Ramos (cell line): ENCODE data around the gene USP28.
"Not testable (repeated sequence)": the region's sequence is repeated elsewhere in the genome, so short reads cannot be mapped to it uniquely, and the experiment has no call there.

Source experiments
- in situ Hi-C: fragments of 300-500 bp; cut with MboI; formaldehyde crosslinking; loops from one replicate; pipeline ENCODE4 v1.14.3; 2022; ENCODE audit warnings: low sequenced_read_pairs; ENCODE audit not compliant: unreplicated experiment

USP28 gene, protein sequence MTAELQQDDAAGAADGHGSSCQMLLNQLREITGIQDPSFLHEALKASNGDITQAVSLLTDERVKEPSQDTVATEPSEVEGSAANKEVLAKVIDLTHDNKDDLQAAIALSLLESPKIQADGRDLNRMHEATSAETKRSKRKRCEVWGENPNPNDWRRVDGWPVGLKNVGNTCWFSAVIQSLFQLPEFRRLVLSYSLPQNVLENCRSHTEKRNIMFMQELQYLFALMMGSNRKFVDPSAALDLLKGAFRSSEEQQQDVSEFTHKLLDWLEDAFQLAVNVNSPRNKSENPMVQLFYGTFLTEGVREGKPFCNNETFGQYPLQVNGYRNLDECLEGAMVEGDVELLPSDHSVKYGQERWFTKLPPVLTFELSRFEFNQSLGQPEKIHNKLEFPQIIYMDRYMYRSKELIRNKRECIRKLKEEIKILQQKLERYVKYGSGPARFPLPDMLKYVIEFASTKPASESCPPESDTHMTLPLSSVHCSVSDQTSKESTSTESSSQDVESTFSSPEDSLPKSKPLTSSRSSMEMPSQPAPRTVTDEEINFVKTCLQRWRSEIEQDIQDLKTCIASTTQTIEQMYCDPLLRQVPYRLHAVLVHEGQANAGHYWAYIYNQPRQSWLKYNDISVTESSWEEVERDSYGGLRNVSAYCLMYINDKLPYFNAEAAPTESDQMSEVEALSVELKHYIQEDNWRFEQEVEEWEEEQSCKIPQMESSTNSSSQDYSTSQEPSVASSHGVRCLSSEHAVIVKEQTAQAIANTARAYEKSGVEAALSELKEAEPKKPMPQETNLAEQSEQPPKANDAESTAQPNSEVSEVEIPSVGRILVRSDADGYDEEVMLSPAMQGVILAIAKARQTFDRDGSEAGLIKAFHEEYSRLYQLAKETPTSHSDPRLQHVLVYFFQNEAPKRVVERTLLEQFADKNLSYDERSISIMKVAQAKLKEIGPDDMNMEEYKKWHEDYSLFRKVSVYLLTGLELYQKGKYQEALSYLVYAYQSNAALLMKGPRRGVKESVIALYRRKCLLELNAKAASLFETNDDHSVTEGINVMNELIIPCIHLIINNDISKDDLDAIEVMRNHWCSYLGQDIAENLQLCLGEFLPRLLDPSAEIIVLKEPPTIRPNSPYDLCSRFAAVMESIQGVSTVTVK

DNA sequence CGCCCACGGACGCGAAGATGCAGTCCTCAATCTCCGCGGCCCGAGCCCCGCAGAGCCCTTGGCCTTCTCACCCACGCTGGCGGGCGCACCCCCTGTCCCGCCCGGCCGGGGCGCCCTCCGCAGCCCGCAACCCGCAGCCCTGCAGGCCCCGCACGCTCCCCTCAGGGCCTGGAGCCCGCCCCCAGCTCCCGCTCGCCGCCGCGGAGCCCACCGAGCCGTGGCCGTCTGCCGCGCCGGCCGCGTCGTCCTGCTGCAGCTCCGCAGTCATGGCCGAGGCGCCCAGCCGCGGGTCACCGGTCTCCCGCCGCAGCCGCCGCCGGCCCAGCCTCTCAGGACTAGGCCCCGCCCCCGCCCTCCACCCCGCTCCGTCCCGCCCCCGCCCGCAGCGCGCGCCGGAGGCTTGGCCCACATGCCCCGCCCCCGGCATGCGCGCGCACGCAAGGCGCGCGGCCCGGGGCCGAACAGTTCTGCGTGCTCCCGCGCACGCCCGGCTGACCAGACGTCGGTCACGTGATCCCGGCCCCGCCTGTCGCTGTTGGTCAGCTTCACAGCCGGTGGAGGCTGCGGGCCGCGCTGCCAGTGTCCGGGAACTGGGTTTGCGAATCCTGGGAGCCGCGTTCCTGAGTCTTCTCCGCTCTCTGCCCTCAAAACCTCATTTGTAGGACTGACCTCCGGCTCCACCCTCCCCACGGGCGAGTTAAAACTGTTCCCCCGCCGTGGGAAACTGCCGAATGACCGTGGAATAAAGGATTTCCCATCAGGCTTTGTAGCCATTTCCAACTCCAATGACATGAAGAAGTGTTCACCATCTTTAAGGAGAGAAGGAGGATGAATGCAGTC lies at the start of gene USP28:
Gene USP28 (minus strand): TSS at position 339 of the 840 bp plus-strand sequence. CDS start 71 bp downstream, at position 268.
- in situ Hi-C loops: no loop called here

DNA sequence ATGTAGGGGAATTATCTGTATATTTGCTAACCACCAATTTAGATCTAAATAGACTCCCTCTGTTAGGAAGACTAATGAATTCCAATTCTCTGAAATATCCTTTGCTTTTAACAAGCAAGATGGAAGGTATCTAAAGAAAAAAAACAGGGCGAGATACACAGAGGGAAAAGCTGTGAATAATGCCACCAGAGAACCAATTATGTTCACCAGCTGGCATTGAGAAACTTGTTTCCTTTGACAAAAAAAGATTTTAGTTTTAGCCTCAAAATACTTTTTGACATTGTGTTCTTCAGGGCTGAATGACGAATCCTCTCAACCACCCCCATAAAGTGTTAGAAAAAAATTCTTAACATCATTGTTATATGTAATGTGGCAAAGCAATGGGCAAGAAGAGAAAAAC lies 48.2 kb upstream of the USP28 start:
- in situ Hi-C loops: no loop called here

DNA sequence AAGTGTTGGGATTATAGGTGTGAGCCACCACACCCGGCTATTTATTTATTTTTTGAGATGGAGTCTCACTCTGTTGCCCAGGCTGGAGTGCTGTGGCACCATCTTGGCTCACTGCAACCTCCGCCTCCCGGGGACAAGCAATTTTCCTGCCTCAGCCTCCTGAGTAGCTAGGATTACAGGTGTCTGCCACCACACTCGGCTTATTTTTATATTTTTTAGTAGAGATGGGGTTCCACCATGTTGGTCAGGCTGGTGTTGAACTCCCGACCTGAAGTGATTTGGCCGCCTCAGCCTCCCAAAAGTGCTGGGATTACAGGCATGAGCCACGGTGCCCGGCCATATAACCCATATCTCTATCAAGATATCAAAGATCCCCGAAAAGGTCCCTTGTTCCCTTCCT lies 36.1 kb upstream of the USP28 start:
- in situ Hi-C loops: not testable (repeated sequence)

DNA sequence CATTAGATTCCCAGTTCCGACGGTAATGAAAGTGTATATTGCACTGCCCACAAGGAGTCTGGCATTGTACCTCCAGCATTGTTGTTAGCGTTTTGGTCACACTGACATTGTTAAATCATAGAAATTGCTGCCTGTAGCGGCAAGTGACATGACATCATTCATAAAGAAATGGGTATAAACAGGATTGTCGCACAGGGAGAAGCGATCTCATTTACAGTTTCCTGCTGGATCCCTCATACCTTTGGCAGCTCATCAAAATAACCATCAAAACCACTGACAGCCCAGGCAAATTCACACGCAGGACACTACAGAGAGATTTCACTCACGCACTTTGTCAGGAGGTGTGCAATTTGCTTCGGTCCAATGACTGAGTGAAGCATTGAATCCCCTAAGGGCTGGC lies 32.7 kb upstream of the USP28 start:
- in situ Hi-C loops: no loop called here

DNA sequence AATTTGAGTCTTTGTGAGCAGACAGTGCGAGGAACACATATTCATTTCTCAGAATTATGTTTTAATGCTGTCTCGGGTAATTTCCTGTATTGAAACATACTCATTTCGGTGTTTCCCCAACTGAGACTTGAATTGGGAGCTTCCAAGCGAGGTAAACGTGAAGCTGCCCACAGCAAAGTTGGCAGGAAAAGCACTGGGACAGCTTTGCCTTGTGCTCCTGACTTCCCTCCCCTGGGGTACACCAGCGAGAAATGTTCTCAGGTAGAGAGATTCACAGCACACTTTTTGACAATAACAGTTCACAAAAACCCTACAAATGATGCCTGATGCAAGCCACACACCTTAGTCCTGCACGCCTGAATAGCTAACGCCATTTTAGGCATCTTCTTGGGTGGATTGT lies 32.3 kb upstream of the USP28 start:
- in situ Hi-C loops: no loop called here

DNA sequence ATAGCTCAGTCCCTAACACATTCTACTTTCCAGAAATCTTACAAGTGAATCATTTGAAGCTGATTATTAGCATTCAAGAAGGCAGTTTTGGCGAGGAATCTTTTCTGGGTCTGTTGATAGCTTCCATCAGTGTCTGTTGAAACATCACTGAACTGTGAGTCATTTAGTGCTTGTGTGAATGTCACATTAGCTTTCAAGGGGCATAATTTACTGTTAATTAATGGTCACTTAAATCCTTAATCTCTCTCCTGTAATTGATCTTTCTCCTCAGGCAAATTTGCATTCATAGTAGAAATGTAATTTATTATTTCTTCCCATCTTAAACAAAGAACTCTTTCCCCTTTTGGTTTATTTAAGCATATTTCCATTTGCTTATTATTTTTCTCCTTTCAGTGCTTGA lies 31.8 kb upstream of the USP28 start:
- in situ Hi-C loops: no loop called here

DNA sequence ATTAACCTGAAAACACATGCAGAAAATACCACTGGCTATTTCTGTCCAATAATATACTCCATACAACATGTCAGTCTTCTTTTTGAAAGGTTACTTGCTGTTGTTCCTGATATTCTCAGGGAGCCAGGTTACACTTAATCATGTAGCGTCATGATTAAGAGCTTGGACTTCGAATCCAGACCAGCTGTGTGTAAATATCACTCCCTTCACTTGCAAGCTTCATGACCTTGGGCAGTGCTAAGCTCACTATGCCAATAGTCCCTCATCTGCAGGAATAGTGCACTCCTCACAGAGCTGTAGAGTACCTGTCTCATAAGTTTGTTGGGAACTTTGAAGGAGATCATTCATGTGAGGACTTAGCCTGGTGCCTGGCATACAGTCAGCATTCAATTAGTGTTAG lies 31.1 kb upstream of the USP28 start:
- in situ Hi-C loops: no loop called here

DNA sequence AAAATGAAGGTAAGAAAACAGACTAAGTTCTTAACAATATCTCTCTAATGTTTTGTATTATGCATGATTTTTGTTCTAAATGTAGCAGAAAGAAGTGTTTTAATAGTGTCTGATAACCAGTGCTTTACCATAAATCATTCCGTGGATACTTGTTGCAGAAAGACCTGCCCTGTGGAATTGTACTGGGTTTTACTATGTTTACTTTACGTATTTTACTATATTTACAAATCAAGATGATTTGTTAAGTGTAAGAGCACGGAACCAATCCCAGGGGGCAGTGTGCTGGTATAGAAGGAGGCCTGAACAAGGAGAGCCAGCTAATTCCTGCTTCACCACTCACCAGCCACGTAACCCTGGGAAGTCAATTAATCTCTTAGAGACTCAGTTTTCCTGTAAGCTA lies 30.7 kb upstream of the USP28 start:
- in situ Hi-C loops: no loop called here

DNA sequence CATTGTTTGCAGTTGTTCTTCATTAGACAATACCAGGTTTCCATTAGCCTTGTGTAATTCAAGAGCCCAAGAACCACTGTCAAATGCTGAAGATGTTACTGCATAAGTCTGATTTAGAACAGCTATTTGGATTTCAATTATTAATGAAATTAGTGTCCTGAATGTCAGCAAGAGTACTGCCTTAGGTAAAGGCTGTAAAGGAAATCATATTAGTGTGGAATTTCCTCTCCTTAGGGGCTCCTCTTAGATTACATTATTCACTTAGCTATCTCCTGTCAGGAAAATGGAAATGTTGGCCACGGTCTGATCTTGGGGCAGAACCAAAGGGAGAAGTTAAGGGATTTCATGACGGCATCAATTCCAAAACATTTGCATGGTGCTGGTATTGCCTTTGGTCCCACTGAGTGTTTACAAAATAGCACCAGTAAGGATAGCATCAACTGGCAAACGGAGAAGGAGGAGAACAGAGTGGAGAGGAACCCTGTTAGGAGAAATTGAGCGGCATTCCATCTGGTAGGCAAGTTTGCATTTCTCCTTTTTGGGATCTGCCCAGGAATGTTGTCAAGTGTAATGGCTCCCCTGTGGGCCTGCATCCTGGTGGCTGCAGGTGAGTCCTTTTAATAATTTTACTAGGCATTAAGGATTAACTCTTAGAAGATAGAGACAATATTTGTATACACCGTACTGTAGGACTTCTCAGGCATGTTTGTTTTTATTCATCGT lies 29.2 kb upstream of the USP28 start, which contains the start of gene HTR3B:
Gene HTR3B (plus strand): TSS at position 418 of the 723 bp plus-strand sequence. CDS start 138 bp downstream, at position 556.
- in situ Hi-C loops: no loop called here

DNA sequence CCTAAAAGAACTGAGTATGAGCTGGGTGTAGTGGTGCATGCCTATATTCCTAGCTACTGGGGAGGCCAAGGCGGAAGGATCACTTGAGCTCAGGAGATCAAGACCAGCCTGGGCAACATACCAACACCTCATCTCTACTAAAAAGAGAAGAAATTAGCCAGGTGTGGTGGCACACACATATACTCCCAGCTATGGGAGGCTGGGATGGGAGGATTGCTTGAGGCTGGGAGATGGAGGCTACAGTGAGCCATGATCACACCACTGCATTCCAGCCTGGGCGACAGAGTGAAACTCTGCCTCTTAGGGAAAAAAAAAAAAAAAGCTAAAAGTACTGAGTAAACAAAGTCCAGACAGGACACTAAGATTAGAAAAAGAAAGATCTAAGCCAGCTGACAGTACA lies 25.8 kb upstream of the USP28 start:
- in situ Hi-C loops: no loop called here

DNA sequence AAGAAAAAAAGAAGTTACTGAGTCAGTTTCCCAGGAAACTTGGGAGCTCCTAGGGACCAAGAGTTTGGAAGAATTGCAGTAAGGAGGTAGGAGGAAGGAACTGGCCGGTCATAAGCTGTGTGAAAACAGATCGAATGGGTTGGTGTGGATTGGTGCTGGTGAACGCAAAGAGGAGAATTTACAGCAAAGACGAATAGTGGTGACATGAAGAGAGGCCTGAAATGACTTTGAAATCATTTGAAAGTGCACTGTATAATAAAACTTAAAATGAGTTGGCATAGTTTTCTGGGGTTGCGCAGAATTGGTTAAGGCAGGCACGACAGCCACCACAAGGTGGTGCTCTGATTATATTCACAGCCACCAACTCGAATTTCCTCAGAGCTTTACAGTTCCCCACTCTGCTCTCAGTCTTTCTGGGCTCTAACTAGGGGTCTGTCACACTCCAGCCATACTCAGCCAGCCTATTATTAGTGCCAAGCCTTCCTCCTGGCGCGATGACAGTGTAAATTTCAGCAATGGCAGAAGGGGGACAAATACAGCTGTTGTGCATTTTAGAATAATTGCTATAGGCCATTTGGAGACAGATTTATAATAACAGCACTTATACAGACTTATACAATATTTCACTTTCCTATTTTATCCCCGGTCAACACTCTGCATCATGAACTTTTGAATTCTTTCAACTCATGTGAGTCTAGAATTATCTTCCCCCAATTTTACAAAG lies 20.9 kb upstream of the USP28 start:
- in situ Hi-C loops: loop anchor here (10.0 kb wide), 1 partner anchor 288 kb away; no protein-coding TSS in a partner anchor

DNA sequence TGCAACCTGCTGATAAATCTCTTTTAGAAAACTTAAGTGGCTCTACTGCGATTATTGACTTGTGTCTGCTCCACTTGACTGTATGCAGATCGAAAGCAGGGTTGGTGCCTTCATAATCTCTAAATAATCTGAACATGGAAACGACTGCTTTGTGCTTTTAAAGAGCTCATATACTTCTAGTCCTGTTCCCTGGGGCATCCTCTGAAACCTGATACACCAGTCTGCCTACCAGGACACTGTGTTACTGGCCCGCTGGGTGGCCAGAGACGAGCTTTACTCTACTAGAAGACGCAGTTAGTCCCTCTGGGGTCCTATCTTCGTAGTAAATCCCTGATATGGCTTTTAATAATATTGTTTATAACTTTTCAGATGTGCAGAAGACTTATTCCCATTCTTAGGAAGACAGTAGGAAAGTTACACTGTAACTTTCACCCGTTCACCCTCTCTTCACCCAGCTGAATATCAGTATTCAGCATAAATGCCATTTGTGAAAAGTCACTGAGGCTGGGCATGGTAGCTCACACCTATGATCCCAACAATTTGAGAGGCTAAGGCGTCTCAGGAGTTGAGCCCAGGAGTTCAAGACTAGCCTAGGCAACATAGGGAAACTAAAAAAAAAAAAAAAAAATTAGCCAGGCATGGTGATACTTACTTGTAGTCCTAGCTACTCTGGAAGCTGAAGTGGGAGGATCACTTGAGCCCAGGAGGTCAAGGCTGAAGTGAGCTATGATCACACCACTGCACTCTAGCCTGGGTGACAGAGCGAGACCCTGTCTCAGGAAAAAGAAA lies 20.2 kb upstream of the USP28 start:
- in situ Hi-C loops: loop anchor here (10.0 kb wide), 1 partner anchor 289 kb away; no protein-coding TSS in a partner anchor

DNA sequence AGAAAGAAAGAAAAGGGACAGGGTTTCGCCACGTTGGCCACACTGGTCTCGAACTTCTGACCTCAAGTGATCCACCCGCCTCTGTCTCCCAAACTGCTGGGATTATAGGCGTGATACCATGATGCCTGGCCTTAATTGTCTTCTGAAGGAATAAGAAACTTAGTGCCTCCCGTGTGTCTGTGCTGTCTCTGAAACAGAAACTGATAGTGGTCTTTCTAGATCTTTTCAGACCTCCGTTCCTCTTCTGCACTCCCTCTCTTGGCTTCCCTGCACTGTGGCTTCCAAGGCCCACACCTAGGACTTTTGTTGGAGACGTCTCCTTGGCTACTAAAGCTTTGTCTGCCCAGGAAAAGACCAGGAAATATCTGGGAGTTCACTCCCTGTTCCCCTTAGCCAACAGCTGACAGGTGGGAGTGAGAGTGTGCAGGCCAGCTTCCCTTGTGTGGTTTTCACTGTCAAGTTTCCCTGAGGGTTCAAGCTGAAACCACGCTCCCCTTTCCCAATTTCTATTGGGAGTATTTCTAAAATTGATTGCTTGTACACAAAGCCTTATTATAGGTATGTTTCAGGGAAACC lies 19.1 kb upstream of the USP28 start:
- in situ Hi-C loops: loop anchor here (5.0 to 10.0 kb wide), 2 partner anchors 290 to 368 kb away; no protein-coding TSS in a partner anchor

DNA sequence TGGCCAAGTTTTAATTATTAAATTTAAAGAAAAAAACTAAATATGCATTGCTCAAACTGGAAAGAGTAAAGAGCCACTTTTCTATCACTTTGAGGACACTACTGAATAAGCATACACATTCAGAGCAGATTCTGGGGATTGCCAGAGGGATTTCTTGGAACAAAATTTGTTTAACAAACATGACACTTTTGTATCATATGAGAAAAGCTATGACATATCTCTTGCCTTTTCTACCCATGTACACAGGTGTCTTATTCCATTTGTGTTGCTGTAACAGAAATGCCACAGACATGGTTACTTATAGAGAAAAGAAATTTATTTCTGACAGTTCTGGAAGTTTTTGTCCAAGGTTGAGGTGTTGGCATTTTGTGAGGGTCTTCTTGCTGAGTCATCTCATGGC lies 13.5 kb upstream of the USP28 start:
- in situ Hi-C loops: no loop called here

DNA sequence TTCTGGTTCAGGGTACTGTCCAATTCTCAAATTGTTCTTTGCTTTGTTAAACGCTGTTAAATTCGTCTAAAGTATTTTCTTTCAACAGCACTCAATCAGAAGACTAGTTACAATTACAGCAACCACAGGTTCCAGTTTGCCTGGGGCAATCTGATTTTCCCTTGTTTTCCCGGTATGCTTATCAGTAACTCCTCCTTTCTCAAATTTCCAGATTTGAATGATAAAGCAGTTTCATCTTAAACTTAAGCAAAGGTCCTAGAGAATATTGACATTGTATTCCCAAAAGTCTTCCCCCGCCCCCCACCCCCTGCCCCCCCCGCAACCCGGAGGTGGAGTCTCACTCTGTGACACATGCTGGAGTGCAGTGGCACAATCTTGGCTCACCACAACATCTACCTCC lies 10.5 kb upstream of the USP28 start:
- in situ Hi-C loops: no loop called here

DNA sequence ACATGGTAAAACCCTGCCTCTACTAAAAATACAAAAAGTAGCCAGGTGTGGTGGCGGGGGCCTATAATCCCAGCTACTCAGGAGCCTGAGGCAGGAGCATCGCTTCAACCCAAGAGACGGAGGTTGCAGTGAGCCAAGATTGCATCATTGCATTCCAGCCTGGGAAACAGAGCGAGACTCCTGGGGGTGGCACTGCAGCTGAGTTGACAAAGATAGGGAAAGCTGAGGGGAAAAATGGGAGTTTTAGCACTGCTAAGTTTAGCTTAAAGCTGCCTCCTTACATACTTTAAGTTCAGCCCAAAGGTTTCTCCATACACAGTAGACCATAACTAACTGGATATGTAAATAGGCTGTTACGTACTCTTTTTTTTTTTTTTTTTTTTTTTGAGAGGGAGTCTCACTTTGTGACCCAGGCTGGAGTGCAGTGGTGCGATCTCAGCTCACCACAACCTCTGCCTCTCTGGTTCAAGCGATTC lies 9.0 kb upstream of the USP28 start:
- in situ Hi-C loops: no loop called here

DNA sequence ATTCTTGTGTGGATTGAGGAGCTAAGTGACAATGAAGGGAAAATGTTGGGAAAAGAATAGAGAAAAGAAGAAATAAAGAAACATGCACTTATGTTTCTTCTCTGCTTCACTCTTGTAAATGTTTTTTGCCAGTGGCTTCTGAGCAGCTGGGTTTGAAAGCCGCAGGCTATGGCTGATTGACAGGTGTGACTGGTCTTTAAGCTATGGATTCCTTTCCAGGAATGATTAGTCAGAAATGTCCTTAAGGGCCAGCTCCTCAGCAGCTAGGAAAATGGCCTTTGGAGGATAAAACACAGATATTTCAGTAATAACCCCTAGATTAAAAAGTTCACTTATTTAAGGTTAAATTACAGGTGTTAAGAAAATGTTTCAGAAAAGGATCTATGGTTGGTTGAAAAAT lies 6.5 kb upstream of the USP28 start:
- in situ Hi-C loops: no loop called here
